RWPE2 (cell line): ENCODE data around the gene ZNF417.
A peak's percentile ranks its signal among the peaks of the same experiment; 100 is the strongest.

ENCODE experiments used
- ATAC-seq: fragments of 200-7000 bp; cut with Tn5 transposase; 3 replicates; pipeline ENCODE4 v1.9.1; 2021; ENCODE audit warnings: low read depth
- DNase-seq: peaks from one replicate; pipeline ENCODE4 v3.0.0-alpha.2; 2020; ENCODE audit warnings: low spot score
- H3K27ac ChIP-seq: fragments of 450-650 bp; 2 replicates; pipeline ENCODE4 v1.5.1; 2017; ENCODE audit warnings: mild to moderate bottlenecking; ENCODE audit not compliant: poor library complexity, severe bottlenecking
- H3K27me3 ChIP-seq: fragments of 250-450 bp; sonication (Bioruptor Pico); 2 replicates; pipeline ENCODE4 v1.5.1; 2021; ENCODE audit warnings: mild to moderate bottlenecking, moderate library complexity; ENCODE audit not compliant: insufficient read depth, poor library complexity, severe bottlenecking
- H3K36me3 ChIP-seq: fragments of 250-450 bp; sonication (Bioruptor Pico); 2 replicates; pipeline ENCODE4 v1.5.1; 2020; ENCODE audit warnings: low read depth, mild to moderate bottlenecking, moderate library complexity
- H3K4me1 ChIP-seq: fragments of 250-450 bp; sonication (Bioruptor Pico); 2 replicates; pipeline ENCODE4 v1.5.1; 2021; ENCODE audit warnings: mild to moderate bottlenecking, moderate library complexity; ENCODE audit not compliant: insufficient read depth, poor library complexity, severe bottlenecking
- H3K4me3 ChIP-seq: fragments of 250-450 bp; sonication (Bioruptor Pico); 2 replicates; pipeline ENCODE4 v1.5.1; 2021; ENCODE audit warnings: mild to moderate bottlenecking, moderate library complexity; ENCODE audit not compliant: severe bottlenecking
- H3K9me3 ChIP-seq: fragments of 250-450 bp; sonication (Bioruptor Pico); 2 replicates; pipeline ENCODE4 v1.5.1; 2021; ENCODE audit warnings: mild to moderate bottlenecking, moderate library complexity; ENCODE audit not compliant: severe bottlenecking
- CTCF ChIP-seq: fragments of 450-650 bp; IDR thresholded peaks from one replicate; pipeline ENCODE4 v1.5.1; 2017; ENCODE audit warnings: mild to moderate bottlenecking, moderate library complexity; ENCODE audit not compliant: poor library complexity, severe bottlenecking

Gene ZNF417

GRCh38 chr19:57941593-57941992, 25.2 kb upstream of the ZNF417 start:
- Histone ChIP-seq H3K9me3 (peaks cover 18% of the 10 kb centered on the region), H3K27ac (no peak overlapping the region), H3K27me3 (no peaks in the 10 kb centered on the region), H3K4me3 (no peak overlapping the region), H3K36me3 (peaks cover 40% of the 10 kb centered on the region), H3K4me1 (no peaks in the 10 kb centered on the region)
- no peak for ATAC-seq
- no peak for DNase-seq
- no peak for TF ChIP-seq CTCF

DNA sequence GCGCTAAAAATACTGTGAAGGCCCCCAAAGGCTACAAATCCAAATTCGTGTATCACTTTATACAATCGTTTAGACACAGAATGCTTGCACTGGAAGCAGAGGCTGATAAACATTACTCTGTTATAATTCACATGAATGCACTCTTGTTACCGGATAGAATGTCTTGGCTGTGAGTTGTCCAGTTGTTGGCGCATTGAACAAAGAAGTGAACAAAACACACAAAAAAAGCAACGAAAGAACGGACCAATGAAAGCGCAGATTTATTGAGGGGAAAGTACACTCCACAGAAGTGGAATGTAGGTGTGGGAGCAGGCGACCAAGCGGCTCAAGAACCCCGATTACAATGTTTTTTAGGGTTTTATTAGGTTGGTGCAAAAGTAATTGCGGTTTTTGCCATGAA, 19.3 kb upstream of the ZNF417 start:
- ATAC-seq, result no peak
- no peak for TF ChIP-seq CTCF
- H3K4me3 ChIP-seq, result peak overlapping the region; percentile 56
- DNase-seq, result no peak
- H3K36me3 ChIP-seq, result peaks cover 19% of the 10 kb centered on the region
- H3K9me3 ChIP-seq, result peaks cover 21% of the 10 kb centered on the region
- H3K27ac ChIP-seq, result no peak overlapping the region
- no peaks in the 10 kb centered on the region for H3K4me1 ChIP-seq
- H3K27me3 ChIP-seq, result no peaks in the 10 kb centered on the region

GRCh38 chr19:57934820-57935665, 18.7 kb upstream of the ZNF417 start, which contains the start of gene ZNF418:
Gene ZNF418 (minus strand): TSS chr19:57935402. CDS start chr19:57933822, 1,580 bp downstream.
- Histone ChIP-seq H3K36me3 (peaks cover 18% of the 10 kb centered on the region), H3K9me3 (peaks cover 21% of the 10 kb centered on the region), H3K27me3 (no peaks in the 10 kb centered on the region), H3K27ac (peak within 1 kb of the TSS; percentile 18), H3K4me1 (no peaks in the 10 kb centered on the region), H3K4me3 (peak within 1 kb of the TSS; percentile 56)
- DNase-seq, result no peak
- no peak for TF ChIP-seq CTCF
- peak; percentile 99 for ATAC-seq

- Histone ChIP-seq H3K36me3 (peaks cover 42% of the 10 kb centered on the region), H3K27me3 (no peaks in the 10 kb centered on the region), H3K4me1 (no peaks in the 10 kb centered on the region), H3K9me3 (peaks cover 34% of the 10 kb centered on the region), H3K4me3 (no peak overlapping the region), H3K27ac (no peak overlapping the region)
- no peak for TF ChIP-seq CTCF
- ATAC-seq (no peak), DNase-seq (no peak)
Measured at GRCh38 chr19:57927587-57927986, 11.2 kb upstream of the ZNF417 start.

DNA sequence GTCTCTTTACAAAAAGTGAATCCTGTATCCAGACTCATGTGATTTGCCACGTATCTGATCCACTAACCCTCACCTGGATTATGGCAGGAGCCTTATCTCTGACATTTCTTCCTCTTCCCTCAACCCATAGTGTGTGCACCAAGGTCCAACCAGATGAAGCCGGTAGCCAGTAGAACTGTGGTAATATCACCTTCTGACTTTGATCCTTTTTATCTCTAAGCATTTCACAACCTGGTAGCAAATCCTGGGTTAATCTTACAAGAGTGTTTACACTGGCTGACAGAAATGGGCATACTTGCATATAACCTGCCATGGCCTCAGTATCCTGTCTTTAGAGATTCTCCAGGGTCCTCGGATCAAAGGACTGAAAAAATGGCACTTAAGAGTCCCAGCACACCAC, 1.9 kb downstream of the ZNF417 start:
- Histone ChIP-seq H3K27me3 (no peaks in the 10 kb centered on the region), H3K4me1 (no peaks in the 10 kb centered on the region), H3K9me3 (no peaks in the 10 kb centered on the region), H3K27ac (no peak overlapping the region), H3K4me3 (no peak overlapping the region), H3K36me3 (peaks cover 18% of the 10 kb centered on the region)
- ATAC-seq (no peak), DNase-seq (no peak)
- TF ChIP-seq CTCF, result no peak
